Activated CD8-positive, alpha-beta memory T cell treated with anti-CD3 and anti-CD28 coated beads, Interleukin-2, amount 50 U/mL, for 24 hours (primary cell): Measurements from ENCODE around the gene WDR26.
"Not testable (repeated sequence)": the region's sequence is repeated elsewhere in the genome, so short reads cannot be mapped to it uniquely, and the experiment has no call there.

Experiments used
- DNase-seq: peaks from one replicate; pipeline ENCODE4 v3.0.0-alpha.2; 2020; ENCODE audit errors: extremely low read depth

WDR26 gene

DNA sequence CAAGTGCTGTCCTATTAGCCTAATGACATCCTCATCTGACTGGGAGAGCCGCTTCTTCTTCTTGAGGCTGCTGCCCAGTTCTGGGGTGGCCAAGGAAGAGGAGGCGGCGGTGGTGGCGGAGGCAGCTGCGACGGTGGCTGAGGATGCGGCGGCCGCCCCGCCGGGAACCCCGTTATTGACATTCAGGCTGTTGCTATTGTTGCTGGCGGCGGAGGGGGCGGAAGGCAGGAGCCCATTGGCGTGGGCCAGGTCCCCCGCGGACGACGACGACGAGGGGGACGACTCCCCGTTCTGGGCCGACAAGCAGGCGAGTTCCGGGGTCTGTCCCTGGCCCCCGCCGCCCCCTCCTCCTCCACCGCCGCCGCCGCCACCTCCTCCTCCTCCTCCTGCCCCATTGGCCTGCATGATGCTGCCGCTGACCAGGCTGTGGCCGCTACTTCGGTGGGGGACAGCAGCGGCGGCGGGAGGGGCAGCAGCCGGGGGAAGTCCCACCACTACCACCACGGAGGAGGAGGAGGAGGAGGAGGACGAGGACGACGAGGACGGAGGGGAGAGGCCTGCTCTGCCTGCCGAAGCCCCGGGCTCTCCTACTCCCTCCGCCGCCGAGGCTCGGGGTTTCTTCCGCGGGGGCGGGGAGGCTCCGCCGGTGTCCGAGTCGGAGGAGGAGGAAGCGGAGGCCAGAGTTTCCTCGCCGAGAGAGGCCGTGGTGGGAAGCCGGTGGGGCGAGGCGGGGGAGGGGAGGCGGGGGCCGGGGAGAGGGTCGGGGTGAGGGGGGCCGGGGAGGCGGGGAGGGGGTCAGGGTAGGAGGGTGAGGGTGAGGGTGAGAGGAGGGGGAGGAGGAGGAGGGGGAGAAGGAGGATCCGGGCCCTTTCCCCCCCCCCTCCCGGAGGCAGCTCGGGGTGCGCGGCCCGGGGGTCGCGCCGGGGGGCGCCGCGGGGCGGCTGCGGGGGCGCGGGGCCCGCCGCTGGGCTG lies 610 bp downstream of the WDR26 start:
- no peak for DNase-seq

DNA sequence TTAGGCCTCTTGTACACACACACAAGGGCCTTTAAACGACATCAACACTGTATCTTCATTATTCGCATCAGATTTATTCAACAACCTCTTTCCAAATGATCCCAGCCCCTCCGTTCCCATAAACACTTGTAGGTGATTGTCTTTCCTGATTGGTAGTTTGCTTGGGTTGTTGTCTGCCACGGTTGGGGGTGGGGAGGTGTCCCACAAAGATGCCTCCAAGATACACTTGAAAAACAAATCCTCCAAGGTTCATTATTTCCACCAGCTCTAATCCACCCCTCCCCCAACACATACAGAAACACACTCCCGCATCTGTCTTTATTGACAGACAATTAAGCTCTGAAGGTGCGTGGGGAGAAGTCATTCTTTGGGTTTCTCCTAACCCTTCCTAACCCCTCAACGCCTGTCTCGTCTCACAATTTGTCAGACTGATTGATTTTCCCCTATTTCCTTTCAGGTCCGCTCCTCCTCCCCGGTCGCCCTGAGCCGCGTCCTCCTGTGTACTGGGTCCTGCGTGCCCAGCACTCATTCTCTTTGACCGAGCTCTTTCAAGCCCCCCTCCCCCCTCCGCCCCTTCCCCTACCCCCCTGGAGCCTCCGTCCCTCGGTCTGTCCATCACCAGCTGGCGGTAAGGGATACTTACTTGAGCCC lies 1.4 kb downstream of the WDR26 start:
- DNase-seq, result no peak

DNA sequence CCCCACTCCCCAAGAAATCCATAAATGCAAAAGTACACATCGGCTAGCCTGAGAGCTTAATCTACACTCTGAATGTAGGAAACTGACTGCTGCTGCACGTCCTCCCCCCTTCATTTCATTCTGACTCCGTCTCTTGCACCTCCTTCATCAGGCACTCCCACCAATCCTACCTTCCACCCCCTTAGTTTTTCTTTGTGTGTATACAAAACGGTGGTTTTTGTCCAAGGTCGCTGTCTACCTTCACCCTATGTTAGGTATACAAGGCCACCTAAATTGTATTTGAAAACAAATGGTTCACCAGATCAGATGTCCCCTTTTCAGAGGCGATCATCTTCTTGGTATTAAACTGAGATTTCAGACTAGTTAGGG lies 1.9 kb downstream of the WDR26 start:
- no peak for DNase-seq

DNA sequence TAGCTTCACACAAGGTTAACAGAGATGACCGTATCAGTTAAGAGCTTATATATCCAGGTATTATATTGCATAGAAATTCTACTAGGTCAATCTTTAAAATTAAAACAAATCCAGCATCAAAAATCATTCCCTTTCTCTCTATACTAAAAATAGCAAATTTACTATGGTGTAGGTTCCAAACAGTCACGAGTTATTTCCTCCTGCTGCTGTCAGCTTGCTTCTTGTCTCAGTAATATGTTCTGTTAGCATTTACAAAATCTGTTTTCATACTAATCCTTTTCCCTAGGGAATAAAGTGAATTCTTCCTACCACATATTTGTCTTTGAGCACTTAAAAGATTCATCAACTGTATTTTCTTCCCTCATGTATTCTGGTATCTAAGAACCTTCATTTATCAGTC lies 2.5 kb downstream of the WDR26 start:
- DNase-seq, result no peak

DNA sequence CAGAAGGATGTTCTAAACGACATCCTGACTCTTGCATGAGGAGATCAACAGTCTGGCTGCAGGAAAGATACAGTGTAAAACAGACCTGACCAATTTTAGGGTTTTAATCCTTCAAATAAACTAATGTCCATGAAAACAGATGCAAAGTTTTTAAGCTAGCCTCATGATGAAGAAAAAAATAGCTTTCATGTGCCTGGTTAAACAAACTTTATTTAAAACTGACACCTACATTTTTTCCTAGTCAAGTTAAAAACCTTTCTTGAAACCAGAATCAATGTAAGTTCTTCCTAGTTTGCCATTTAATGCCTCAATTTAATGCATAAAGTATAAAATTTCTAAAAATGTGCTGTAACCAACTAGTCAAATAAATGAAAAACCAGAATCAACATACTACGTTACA lies 2.9 kb downstream of the WDR26 start:
- no peak for DNase-seq

DNA sequence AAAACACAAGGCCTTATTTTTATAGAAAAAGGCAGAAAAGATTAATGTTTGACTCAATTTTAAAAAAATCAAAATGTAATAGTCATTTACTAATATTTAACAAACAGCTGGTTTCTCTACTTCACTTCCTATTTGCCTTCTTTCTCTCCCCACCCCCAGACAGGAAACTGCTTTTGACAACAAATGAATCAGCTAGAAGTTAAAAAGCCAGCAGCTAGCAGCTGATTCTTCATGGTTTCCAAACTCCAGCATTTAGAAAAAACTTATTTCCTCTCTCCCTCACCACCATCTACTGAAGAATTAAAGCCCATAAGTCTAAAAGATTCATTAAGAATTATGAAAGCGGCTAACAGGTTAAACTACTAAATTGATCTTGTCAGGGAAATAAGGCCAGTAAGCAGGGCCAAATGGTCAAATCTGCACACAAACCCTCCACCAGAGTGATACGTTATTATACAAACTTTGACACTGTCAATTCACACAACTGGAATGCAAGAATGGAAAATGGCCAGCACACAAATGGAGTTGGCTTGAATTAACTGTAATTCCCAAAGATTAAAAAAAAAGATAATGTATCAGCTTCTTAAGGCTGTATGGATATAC lies 4.0 kb downstream of the WDR26 start:
- no peak for DNase-seq

DNA sequence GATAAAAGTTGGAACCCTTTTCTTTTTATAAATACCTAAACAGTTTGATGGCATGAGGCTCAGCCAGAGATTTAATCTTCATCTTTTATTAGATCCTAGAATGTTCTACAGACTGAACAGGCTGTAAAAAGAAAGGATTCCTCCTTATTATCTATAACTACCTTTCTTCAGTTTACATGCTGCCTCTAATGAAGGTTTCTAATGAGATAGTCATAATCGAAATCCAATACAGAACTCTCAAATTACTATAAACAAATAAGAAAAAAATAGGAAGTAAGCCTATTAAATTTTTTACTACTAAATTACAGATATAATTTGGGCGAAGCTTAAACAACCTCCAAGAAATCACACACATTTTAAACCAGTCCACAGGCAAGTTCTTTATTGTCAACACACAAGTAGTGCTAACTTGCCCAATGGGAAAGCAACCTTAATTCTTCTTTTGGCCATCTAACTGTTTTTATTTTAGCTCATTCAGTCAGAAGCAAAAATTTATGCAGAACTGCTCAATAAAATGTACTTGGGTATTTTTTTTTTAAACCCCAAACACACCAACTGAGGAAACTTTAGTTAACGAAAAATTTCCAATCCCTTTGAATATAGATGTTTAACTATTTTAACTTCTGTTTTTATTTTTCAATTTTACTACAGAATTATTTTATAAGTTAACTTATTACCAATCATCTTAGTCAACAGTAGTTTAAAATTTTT lies 4.8 kb downstream of the WDR26 start:
- no peak for DNase-seq

DNA sequence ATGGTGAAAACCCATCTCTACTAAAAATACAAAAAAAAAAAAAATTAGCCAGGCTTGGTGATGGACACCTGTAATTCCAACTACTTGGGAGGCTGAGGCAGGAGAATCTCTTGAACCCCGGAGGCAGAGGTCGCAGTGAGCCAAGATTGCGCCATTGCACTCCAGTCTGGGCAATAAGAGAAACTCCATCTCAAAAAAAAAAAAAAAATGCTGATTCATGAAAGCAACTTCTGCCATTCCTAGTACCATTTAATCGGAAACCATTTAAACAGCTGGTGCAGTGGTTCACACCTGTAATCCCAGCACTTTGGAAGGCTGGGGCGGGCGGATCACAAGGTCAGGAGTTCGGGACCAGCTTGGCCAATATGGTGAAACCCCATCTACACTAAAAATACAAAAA lies 5.9 kb downstream of the WDR26 start:
- DNase-seq, result not testable (repeated sequence)

DNA sequence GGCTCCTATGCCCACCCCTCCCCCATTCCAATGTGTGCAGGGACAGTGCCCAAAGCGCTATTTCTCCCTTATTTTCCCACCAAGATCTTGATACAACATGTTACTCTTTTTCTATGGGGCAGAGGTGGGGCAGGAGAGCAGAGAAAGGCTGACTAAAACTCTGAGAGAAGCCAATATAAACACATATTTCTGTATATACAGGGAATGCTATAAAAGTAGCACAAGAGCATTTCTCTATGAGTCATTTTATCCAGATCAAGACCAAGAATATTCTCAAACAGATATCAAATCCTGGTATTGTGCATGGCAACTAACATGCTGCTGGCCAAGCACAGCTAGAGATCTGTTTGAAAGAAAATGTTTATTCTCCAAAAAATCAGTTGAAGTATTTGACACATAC lies 7.3 kb downstream of the WDR26 start:
- DNase-seq, result no peak

DNA sequence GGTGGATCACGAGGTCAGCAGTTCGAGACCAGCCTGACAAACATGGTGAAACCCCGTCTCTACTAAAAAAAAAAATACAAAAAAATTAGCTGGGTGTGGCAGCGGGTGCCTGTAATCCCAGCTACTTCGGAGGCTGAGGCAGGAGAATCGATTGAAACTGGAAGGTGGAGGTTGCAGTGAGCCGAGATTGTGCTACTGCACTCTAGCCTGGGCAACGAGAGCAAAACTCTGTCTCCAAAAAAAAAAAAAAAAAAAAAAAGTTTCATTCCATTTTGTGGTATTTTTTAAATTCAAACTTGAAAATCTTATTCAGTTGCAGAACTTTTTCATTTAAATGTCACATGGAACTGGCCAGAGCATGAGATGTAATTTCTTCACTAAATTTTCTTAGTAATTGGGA lies 7.7 kb downstream of the WDR26 start:
- DNase-seq, result not testable (repeated sequence)

DNA sequence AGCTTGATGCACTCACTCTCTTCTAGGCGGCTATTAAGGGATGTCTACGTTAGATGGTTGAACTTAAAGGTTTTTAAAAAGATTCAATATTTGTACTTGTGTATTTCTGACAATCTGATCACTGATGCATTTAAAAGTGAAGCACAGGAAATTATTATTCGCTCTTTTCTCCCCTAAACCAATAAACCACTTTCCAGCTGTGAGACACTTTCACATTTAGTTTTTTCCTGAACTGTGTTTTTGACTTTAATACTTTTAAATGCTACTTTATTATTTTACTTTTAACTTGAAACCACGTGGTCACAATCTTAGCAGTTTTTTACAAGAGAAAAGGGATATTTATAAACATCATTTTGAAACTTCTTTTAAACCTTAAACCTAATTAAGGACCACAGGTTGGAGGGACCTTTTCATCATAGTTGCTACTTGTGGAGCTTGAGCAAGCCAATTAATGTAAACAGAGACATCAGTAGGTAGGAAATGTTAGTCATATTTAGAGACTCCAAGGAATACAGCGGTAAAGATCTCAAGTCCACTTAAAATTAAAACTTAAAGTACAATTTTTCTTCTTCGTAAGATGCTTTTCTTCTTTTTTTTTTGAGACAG lies 9.2 kb downstream of the WDR26 start:
- no peak for DNase-seq

DNA sequence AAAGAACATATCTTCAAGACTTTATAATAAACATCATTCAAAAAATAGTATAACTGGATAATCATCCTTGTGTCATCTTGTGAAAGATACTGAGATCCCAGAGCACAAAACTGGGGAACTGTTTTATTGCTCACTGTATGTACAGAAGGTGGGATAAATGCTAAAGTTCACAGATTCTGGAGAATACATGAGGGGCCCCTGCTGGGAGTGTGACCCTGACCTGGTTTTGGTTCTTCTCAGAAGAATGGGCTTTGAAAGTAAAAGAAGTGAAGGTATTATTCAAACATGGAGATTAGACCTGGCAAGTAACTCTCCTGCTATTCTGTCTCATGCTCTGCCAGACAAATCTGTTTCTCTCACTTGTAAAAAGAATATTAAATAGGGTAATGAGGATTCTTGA lies 14.5 kb downstream of the WDR26 start:
- no peak for DNase-seq

DNA sequence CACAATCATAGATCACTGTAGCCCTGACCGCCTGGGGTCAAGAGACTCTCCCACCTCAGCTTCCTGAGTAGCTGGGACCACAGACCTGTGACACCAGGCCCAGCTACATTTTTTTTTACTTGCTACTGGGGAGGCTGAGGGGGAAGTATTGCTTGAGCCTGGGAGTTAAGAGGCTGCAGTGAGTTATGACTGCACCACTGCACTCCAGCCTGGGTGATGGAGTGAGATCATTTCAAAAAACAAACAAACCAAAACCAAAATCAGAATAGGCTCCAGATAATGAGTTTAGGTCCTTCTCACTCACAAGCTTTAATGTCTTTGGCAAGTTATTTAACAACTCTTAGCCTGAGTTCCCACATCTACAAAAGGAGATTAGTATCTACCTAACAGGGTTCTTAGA lies 22.8 kb downstream of the WDR26 start:
- DNase-seq, result no peak

DNA sequence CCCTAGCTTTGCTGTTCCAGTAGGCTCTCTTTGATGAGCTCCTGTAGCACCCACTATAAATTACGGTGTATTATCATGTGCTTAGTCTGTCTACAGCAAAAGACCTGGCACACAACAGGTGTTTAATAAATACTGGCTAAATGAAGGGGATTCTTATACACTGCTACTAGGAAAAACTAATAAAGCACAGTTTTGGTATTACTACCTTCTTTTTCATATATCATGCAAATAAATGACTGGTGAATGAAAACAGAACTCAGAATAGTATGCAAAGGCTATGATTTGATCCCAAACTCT lies 26.4 kb downstream of the WDR26 start:
- DNase-seq, result no peak

DNA sequence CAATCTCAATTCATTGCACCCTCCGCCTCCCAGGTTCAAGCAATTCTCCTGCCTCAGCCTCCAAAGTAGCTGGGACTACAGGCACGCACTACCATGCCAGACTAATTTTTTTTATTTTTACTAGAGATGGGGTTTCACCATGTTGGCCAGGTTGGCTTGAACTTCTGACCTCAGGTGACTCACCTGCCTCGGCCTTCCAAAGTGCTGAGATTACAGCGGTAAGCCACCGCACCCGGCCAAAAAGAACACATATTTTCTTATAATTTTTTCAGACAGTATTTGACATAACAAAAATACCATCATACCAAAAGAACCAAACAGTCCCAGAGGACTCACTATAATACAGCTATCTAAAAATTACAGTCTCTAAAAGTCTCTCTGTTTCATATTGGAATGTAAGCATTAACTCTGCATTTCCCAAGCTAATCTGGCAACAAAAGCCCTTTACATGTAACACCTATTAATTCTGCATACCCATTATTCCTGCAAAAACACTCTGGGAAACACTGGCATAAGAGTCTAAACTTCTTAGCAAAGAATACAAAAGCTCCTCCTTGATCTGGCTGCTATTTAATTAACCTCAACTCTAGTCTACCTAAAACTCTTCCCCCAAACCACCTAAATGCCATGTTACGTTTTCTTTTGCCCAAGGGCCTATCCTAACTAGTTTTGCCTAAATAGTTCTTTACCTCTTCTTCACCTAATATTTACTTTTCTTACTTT lies 26.9 kb downstream of the WDR26 start:
- no peak for DNase-seq

DNA sequence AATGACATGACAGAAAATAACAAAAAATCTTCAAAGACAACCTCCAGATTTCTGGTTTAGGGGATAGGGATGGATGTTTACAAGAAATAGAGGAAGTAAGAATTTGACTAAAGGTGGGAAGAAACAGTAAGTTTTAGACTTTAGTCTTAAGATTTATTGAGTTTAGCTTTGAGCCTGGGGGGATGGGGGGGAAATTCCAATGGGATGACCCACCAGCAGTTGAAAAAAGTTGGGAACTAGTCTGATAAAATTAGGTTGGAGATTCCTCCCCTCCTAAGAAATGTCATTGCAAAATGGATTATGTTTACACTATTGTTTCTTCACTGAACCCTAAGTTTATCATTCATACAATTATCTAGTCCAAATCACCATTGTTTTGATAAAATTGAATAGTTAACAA lies 28.4 kb downstream of the WDR26 start:
- DNase-seq, result no peak

DNA sequence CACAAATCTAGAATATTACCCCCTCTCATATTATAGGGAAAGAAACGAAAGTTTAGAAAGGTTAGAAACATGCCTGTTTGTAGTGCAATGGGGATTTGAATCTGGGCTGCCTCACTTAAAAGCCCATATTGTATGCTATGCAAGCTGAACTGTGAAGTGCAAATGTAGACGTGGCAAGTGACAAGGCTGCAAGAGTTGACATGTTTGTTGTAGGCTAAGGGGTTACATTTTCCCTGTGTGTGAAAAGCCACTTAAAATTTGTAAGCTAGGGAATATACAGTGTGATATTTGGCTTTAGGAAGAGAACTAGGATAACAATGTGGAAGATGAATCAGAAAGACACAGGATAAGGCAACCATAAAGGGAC lies 29.0 kb downstream of the WDR26 start:
- no peak for DNase-seq

DNA sequence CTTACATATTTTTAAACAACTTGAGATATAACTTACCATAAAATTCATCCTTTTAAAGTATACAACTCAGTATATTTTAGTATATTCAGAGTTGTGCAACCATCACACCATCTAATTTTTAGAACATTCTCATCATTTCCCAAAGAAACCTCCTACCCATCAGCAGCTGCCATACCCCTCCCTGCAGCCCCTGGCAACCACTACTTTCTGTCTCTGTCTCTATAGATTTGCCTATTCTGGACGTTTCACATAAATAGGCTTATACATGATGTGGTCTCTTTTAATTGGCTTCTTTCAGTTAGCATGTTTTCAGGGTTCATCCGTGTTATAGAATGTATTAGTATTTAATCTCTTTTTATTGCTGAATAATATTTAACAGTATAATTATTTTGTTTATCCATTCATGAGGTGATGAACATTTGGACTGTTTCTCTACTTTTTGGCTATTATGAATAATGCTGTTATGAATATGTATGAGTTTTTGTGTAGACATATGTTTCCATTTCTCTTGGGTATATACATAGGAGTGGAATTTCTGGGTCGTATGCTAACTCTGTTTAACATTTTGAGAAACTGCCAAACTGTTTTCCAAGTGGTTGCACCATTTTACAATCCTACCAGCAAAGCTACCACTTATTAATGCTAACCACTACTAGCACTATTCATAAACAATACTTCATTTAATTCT lies 29.5 kb downstream of the WDR26 start:
- no peak for DNase-seq

DNA sequence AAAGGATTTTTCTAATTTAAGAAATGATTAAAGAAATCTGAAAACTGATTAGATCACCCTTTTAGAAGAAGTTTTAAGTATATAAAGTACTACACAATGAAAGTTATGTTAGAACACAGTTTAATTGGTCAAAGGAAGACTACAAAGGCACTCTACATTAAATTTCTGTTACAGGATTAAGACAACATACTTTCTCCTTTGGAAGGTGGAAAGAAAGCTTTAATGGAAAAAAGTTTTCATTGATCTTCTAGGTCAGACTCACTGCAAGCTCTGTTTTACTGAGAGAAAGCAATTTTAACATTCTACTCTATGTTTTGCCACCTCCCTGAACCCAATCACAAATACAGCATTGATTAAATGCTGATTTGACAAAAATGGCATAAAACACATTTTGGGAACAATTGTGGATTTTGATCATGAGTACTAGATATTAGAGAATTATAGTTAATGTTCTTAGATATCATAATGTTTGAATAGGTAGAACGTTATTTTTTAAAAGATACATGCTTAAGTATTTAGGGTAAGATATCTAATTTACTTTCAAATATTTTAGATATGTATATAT lies 32.0 kb downstream of the WDR26 start:
- no peak for DNase-seq

DNA sequence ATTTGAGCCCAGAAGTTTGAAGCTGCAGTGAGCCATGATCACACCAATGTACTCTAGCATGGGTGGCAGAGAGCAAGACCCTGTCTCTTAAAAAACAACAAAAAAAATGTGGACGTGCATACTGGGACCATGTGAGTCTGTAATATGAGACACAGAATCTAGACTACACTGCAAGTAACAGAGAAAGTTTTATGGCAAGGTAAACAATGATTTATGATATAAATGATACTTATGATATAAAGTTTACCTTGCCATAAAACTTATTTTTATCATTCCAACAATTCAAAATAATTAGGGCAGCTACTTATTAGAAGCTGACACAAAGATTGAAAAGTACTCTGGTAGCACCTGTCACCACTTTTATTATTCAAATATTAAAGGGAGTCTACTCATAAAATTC lies 34.7 kb downstream of the WDR26 start:
- DNase-seq, result no peak

DNA sequence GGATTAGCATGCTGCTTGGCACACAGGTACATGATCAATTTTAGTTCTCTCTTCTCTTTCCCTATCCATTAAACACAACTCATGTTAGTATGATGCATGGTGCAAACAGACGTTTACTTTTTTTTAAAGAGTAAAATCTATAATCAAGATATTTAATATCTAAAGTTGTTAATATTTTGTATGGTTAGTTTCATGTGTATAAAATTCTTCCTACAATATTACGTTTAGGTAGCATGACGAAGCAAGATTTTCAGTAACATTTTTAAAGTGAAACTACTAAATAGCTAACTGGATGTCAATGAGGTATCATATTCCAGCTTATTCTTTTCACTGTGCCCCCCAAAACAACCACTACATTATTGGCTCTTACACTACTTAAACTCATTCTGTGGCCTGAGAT lies 41.3 kb downstream of the WDR26 start:
- no peak for DNase-seq
